Ureter (tissue), 1 donor: ENCODE measurements around the gene PRR16. TPM values are rescaled to one million over a fixed set of nuclear protein-coding genes. Genes with fewer than 3 reads are reported as not detected.

Source experiments
- DNase-seq: peaks from one replicate; pipeline ENCODE4 v3.0.0-alpha.2; 2020; ENCODE audit warnings: low spot score
- total RNA-seq: library from RNA; stranded (reverse); gene quantifications from one replicate; pipeline ENCODE4 v1.2.4, GENCODE V29; 2023
- donor health status: DM: yes; HTN: yes; CAD: no.

Gene PRR16
- total RNA-seq, 1 donor from 2014 or later: 4.2 TPM

DNA sequence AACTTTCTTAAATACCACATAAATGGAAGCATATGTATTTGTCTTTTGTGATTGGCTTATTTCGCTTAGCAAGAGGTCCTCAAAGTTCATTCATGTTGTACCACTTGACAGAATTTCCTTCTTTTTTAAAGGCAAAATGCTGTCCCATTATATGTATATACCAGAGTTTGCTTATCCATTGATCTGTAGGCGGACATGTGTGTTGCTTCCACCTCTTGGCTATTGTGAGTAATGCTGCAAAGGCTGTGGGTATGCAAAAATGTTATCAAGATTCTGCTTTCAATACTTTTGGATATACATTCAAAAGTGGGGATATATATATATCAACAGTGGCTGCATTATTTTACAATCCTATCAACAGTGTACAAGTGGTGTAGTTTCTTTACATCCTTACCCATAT, 271.0 kb downstream of the PRR16 start:
- DNase-seq: no peak
